Endothelial cell of umbilical vein (primary cell): ENCODE results near the gene KLHL5. TPM values are rescaled to one million over a fixed set of nuclear protein-coding genes. Genes with fewer than 3 reads are reported as not detected.

ENCODE experiments used
- BruUV-seq: library from RNA; stranded (reverse); fragments of 400-500 nt; replicated peaks from 2 replicates; lab custom pipeline; 2021; lab: Mats Ljungman, UMichigan
- CTCF ChIA-PET: fragments of 300-600, 350-600 bp; sonication (Branson Sonifier 250); formaldehyde crosslinking; loops from one replicate; lab custom pipeline; 2021; ENCODE audit warnings: antibody characterized with exemption, inconsistent platforms; lab: Charles Lee
- POLR2A ChIA-PET: fragments of 300-600, 350-600 bp; sonication (Branson Sonifier 250); formaldehyde crosslinking; loops from one replicate; lab custom pipeline; 2021; ENCODE audit warnings: antibody characterized with exemption, inconsistent platforms; lab: Charles Lee
- DNase-seq: peaks from one replicate; pipeline ENCODE4 v3.0.0-alpha.2; 2011; ENCODE audit warnings: low read depth, low spot score
- FAIRE-seq: peaks from 2 replicates; lab custom pipeline; 2011; peaks lifted over from hg19 to GRCh38; lab: Jason Lieb, UNC
- H2AFZ ChIP-seq: 2 replicates; pipeline ENCODE4 v1.6.0; 2012; ENCODE audit warnings: low read depth, low read length, control low read depth, inconsistent platforms
- H3K27ac ChIP-seq: 2 replicates; pipeline ENCODE4 v1.5.1; 2011; ENCODE audit warnings: low read depth, mild to moderate bottlenecking, control low read depth, low read length, moderate library complexity; ENCODE audit not compliant: insufficient read depth
- H3K27me3 ChIP-seq, 2 experiments: 2 replicates each; pipeline versions ENCODE4 v1.6.0 to v1.6.1; 2011; ENCODE audit warnings: low read length in 2 of 2, mixed read lengths in 1 of 2; ENCODE audit not compliant: control insufficient read depth in 2 of 2, insufficient read depth in 2 of 2
- H3K36me3 ChIP-seq, 2 experiments: 2 replicates in 1 of 2; 3 replicates in 1 of 2; pipeline ENCODE4 v1.5.1; 2011; ENCODE audit warnings: low read length in 2 of 2, mild to moderate bottlenecking in 1 of 2, moderate library complexity in 1 of 2; ENCODE audit not compliant: control insufficient read depth in 2 of 2, insufficient read depth in 2 of 2; ENCODE audit errors: extremely low read depth in 1 of 2
- H3K4me1 ChIP-seq: 3 replicates; pipeline ENCODE4 v1.5.1; 2011; ENCODE audit warnings: mild to moderate bottlenecking, low read length; ENCODE audit not compliant: control insufficient read depth, insufficient read depth; ENCODE audit errors: extremely low read depth
- H3K4me2 ChIP-seq: 2 replicates; pipeline ENCODE4 v1.6.1; 2011; ENCODE audit warnings: low read length, control low read depth, mixed read lengths; ENCODE audit not compliant: insufficient read depth
- H3K4me3 ChIP-seq, 3 experiments: fragments of 200-600 bp in 1 of 3; sonication (generic), shearing (Covaris generic) in 1 of 3; replicated peaks in 1 of 3; 2 replicates each; pipeline ENCODE4 v1.5.1; 2011 to 2016; ENCODE audit warnings: control low read depth in 3 of 3, low read length in 3 of 3, mild to moderate bottlenecking in 2 of 3, inconsistent platforms in 1 of 3, low read depth in 1 of 3, moderate library complexity in 1 of 3; ENCODE audit not compliant: insufficient read depth in 1 of 3
- H3K79me2 ChIP-seq: 2 replicates; pipeline ENCODE4 v1.6.0; 2012; ENCODE audit warnings: low read length, inconsistent platforms; ENCODE audit not compliant: control insufficient read depth, insufficient read depth
- H3K9ac ChIP-seq: replicated peaks from 2 replicates; pipeline ENCODE3; 2011; ENCODE audit warnings: low read length, control low read depth; ENCODE audit not compliant: insufficient read depth; ENCODE audit errors: extremely low read depth
- H3K9me1 ChIP-seq: replicated peaks from 3 replicates; pipeline ENCODE4 v1.6.0; 2011; ENCODE audit warnings: mild to moderate bottlenecking, low read length; ENCODE audit not compliant: control insufficient read depth, insufficient read depth; ENCODE audit errors: extremely low read depth
- H3K9me3 ChIP-seq: replicated peaks from 2 replicates; pipeline ENCODE4 v1.5.1; 2012; ENCODE audit warnings: low read length, inconsistent platforms; ENCODE audit not compliant: control insufficient read depth, insufficient read depth
- H4K20me1 ChIP-seq: replicated peaks from 2 replicates; pipeline ENCODE3; 2011; ENCODE audit warnings: mild to moderate bottlenecking, low read length; ENCODE audit not compliant: control insufficient read depth, insufficient read depth; ENCODE audit errors: extremely low read depth
- EZH2 ChIP-seq: IDR thresholded peaks from 2 replicates; pipeline ENCODE4 v1.6.1; 2012; ENCODE audit warnings: borderline replicate concordance, low read depth, mild to moderate bottlenecking, moderate library complexity, low read length, inconsistent platforms; ENCODE audit not compliant: severe bottlenecking
- FOS ChIP-seq: IDR thresholded peaks from 2 replicates; pipeline ENCODE4 v1.6.1; 2011; ENCODE audit warnings: mild to moderate bottlenecking, low read length, moderate library complexity, borderline replicate concordance; ENCODE audit not compliant: insufficient read depth
- GATA2 ChIP-seq: IDR thresholded peaks from 2 replicates; pipeline ENCODE4 v1.7.0; 2011; ENCODE audit warnings: low read depth, mild to moderate bottlenecking, moderate library complexity, mixed read lengths, low read length; ENCODE audit not compliant: insufficient read length, insufficient read depth
- JUN ChIP-seq: IDR thresholded peaks from 2 replicates; pipeline ENCODE4 v1.6.1; 2011; ENCODE audit warnings: borderline replicate concordance, low read depth; ENCODE audit not compliant: insufficient read length, insufficient read depth
- MYC ChIP-seq: IDR thresholded peaks from one replicate; pipeline ENCODE4 v1.6.1; 2011; ENCODE audit warnings: mild to moderate bottlenecking, low read depth, low read length
- POLR2A ChIP-seq: IDR thresholded peaks from 2 replicates; pipeline ENCODE4 v1.6.1; 2012; ENCODE audit warnings: low read depth, mild to moderate bottlenecking, control low read depth, low read length
- POLR2AphosphoS5 ChIP-seq: IDR thresholded peaks from 2 replicates; pipeline ENCODE4 v1.6.1; 2012; ENCODE audit warnings: low read depth, mild to moderate bottlenecking, control low read depth, low read length, moderate library complexity; ENCODE audit not compliant: insufficient read depth
- dilution Hi-C: fragments of 300-500 bp; cut with MboI; formaldehyde crosslinking; loops from one replicate; pipeline ENCODE4 v1.15.0; 2019; ENCODE audit warnings: low sequenced_read_pairs; ENCODE audit not compliant: extremely low pct_ligation_motif_present
- intact Hi-C: fragments of 100-400 bp; cut with micrococcal nuclease; formaldehyde crosslinking; loops from one replicate; pipeline ENCODE4 v1.10.0; 2022
- polyA plus RNA-seq, 4 experiments: library from polyadenylated mRNA; depleted of rRNA in 3 of 4; stranded (reverse) in 3 of 4; unstranded in 1 of 4; fragments of >200 nt; gene quantifications; 2 replicates each; pipeline versions ENCODE4 v1.2.1 to v1.2.3, GENCODE V29; 2011 to 2012; ENCODE audit warnings: missing spikeins in 1 of 4
- total RNA-seq: library from RNA; stranded (reverse); gene quantifications from 2 replicates; pipeline ENCODE4 v1.2.3, GENCODE V29; 2021
- TF ChIP-seq, protein P1 (sequence below): IDR thresholded peaks from 2 replicates; pipeline ENCODE4 v1.6.1; 2011; ENCODE audit not compliant: insufficient read depth, insufficient read length
- TF ChIP-seq, protein P2 (sequence below), 2 donors: IDR thresholded peaks; 1 replicate in 1 of 2; 2 replicates in 1 of 2; pipeline ENCODE4 v1.5.1; 2011; ENCODE audit warnings: low read length in 2 of 2, mild to moderate bottlenecking in 2 of 2, moderate library complexity in 2 of 2, control low read depth in 1 of 2, inconsistent platforms in 1 of 2, low read depth in 1 of 2; ENCODE audit not compliant: insufficient read depth in 1 of 2; ENCODE audit errors: extremely low read depth in 1 of 2

The KLHL5 gene
- total and polyA plus RNA-seq, 2 donors (not counting 3 experiments of a cell fraction or from before 2014, with no cell fraction given): 32.2 to 54.6 TPM

DNA sequence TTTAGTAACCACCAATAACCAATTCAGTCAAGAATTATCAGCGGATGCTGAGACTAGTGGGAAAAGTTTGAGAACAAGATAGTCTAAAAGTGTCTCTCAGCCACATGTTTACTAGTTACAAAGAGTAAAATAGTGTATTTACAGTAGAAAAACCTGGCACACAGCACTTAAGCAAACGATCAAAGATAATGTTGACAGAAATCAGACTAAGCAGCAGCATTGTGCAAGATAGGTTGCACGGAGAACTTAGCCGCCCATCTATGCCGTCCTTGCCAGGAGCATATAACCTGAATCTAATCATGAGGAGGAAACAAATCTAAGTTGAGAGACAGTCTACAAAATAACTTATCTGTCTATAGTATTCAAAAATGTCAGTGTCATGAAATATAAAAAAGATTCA lies 35.3 kb downstream of the KLHL5 start:
- H3K27ac ChIP-seq: no peak overlapping the region
- no peaks in the 10 kb centered on the region for H3K9me3 ChIP-seq
- intact Hi-C loops: no loop called here
- no peak for FAIRE-seq
- H3K9ac ChIP-seq: no peak overlapping the region
- H3K4me1 ChIP-seq: no peaks in the 10 kb centered on the region
- CTCF ChIA-PET: interaction anchor here (0.9 to 1.1 kb wide), 2 partner anchors 38 to 113 kb away, joined by 3 read pairs; no protein-coding TSS in a partner anchor
- no peaks in the 10 kb centered on the region for H3K27me3 ChIP-seq
- H4K20me1 ChIP-seq: no peaks in the 10 kb centered on the region
- TF ChIP-seq JUN: no peak
- no peak for TF ChIP-seq FOS
- no peak for TF ChIP-seq POLR2AphosphoS5
- TF ChIP-seq, protein P1, sequence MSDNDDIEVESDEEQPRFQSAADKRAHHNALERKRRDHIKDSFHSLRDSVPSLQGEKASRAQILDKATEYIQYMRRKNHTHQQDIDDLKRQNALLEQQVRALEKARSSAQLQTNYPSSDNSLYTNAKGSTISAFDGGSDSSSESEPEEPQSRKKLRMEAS: no peak
- TF ChIP-seq, protein P2, sequence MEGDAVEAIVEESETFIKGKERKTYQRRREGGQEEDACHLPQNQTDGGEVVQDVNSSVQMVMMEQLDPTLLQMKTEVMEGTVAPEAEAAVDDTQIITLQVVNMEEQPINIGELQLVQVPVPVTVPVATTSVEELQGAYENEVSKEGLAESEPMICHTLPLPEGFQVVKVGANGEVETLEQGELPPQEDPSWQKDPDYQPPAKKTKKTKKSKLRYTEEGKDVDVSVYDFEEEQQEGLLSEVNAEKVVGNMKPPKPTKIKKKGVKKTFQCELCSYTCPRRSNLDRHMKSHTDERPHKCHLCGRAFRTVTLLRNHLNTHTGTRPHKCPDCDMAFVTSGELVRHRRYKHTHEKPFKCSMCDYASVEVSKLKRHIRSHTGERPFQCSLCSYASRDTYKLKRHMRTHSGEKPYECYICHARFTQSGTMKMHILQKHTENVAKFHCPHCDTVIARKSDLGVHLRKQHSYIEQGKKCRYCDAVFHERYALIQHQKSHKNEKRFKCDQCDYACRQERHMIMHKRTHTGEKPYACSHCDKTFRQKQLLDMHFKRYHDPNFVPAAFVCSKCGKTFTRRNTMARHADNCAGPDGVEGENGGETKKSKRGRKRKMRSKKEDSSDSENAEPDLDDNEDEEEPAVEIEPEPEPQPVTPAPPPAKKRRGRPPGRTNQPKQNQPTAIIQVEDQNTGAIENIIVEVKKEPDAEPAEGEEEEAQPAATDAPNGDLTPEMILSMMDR (IDR thresholded peaks at IDR 0.05; ENCODE audit: extremely low read depth in 1 of 2, insufficient read depth in 1 of 2, low read depth in 1 of 2, low read length in 2 of 2): no peak
- TF ChIP-seq EZH2: no peak
- no peak for TF ChIP-seq POLR2A
- no peak for TF ChIP-seq MYC
- TF ChIP-seq GATA2: no peak
- no peaks in the 10 kb centered on the region for H3K9me1 ChIP-seq
- no peak overlapping the region for H2AFZ ChIP-seq
- H3K36me3 ChIP-seq: peaks cover 0 to 2% of the 10 kb centered on the region in 2 experiments
- H3K4me3 ChIP-seq: no peak overlapping the region
- H3K4me2 ChIP-seq: no peak overlapping the region
- no peaks in the 10 kb centered on the region for H3K79me2 ChIP-seq
- DNase-seq: no peak
- dilution Hi-C loops: no loop called here
- BruUV-seq: no TSS peak
- POLR2A ChIA-PET: no interaction called here
